Epithelial cell of esophagus (primary cell): ENCODE measurements around the gene BGN.

Source experiments
- DNase-seq: peaks from one replicate; pipeline ENCODE4 v3.0.0; 2010; ENCODE audit warnings: low read depth
- H3K4me3 ChIP-seq: 2 replicates; pipeline ENCODE4 v1.5.1; 2011; ENCODE audit warnings: mild to moderate bottlenecking, low read length, control low read depth
- CTCF ChIP-seq: IDR thresholded peaks from 2 replicates; pipeline ENCODE4 v1.5.1; 2011; ENCODE audit warnings: low read depth, mild to moderate bottlenecking, low read length, control low read depth, inconsistent platforms; ENCODE audit not compliant: insufficient read depth; ENCODE audit errors: missing control alignments

BGN gene

GRCh38 chrX:153482376-153483015 lies 12.3 kb upstream of the BGN start:
- no peak overlapping the region for H3K4me3 ChIP-seq
- TF ChIP-seq CTCF = no peak
- no peak for DNase-seq

GRCh38 chrX:153485396-153486080 lies 9.2 kb upstream of the BGN start:
- DNase-seq = no peak
- TF ChIP-seq CTCF = no peak
- no peak overlapping the region for H3K4me3 ChIP-seq

GRCh38 chrX:153486171-153486570 lies 8.6 kb upstream of the BGN start:
- DNase-seq = no peak
- H3K4me3 ChIP-seq = no peak overlapping the region
- TF ChIP-seq CTCF = no peak

- DNase-seq = no peak
Observed at GRCh38 chrX:153487590-153488071, 7.1 kb upstream of the BGN start.

GRCh38 chrX:153488231-153488914 lies 6.4 kb upstream of the BGN start:
- TF ChIP-seq CTCF = no peak
- H3K4me3 ChIP-seq = no peak overlapping the region
- no peak for DNase-seq

More at GRCh38 chrX:153487590-153488071, 7.1 kb upstream of the BGN start:
- no peak for TF ChIP-seq CTCF
- no peak overlapping the region for H3K4me3 ChIP-seq

- DNase-seq = peak; percentile 28
- no peak overlapping the region for H3K4me3 ChIP-seq
- no peak for TF ChIP-seq CTCF
Observed at GRCh38 chrX:153490217-153490930, 4.4 kb upstream of the BGN start.
